ENCODE measurements around the gene DPF3. TPM values are rescaled to one million over a fixed set of nuclear protein-coding genes. Genes with fewer than 3 reads are reported as not detected.

Gene DPF3
- polyA plus RNA-seq (2011; rRNA removed), result 0.05 and 0.28 TPM in 2 replicates
- 0.05 and 0.07 TPM in 2 replicates for polyA plus RNA-seq (2012; cell fraction: cytosol; rRNA removed)
- 0.07 and 0.10 TPM in 2 replicates for polyA plus RNA-seq (2012; cell fraction: nucleus; rRNA removed)
- polyA plus RNA-seq (2017; fragmentation: RNase III; extraction: RNeasy Plus Mini Kit Qiagen cat#74134 plus additional on column Dnase treatment), result 0.09 to 0.24 TPM (median 0.10 TPM) in 3 replicates
- 0.58 TPM in 1 of 2 replicates, not detected in the other for polyA minus RNA-seq (2011; rRNA and poly(A)+ RNA removed)

DNA sequence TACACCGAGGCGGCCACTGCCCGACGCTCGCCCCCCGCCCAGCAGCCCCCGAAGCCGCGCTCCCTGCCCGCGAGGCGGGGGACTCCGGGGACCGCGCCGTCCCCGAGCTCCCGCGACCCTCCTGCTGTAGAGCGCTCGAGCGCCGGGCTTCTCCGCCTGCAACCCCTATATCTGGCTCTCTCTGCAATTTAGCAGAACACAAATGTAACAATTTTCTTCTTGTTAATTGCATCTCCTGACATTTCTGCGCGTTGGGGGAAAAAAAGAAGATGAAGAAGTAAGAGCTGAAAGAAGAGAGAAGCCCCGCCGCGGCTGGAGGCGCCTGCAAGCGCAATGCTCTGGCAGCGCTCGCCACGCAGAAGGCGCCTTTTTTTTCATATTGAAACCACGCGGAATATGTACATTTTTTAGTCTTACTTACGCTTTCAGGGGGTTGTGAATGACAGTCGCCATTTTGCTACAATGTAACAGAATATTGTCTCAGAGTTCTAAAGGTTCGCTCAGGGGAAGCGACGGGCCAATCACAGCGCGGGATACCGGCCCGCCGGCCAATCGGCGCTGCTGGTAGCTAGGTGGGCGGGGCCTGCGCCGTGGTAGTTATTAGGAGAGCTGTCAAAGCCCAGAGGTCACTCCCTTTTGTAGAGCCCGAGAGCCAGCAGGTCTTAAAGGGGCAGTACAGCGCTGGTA, at the start of gene DPF3:
TSS of gene DPF3 (minus strand) at position 466 of the 687 bp plus-strand sequence. CDS start at position 453, 13 bp downstream.
- Histone ChIP-seq H3K9me3 (no peaks in the 10 kb centered on the region), H3K4me3 (peak within 1 kb of the TSS; percentile 60), H3K4me2 (peak within 1 kb of the TSS; percentile 95), H3K27ac (peak within 1 kb of the TSS in 1 of 2 experiments; percentile 18; a peak in 2 of 6 replicates), H3K4me1 (peaks cover 18% of the 10 kb centered on the region)
- DNase-seq (ENCODE audit: low read depth in 1 of 2, low spot score in 1 of 2), result peak; percentile 90 to 97
- POLR2A ChIA-PET, result interaction anchor here (0.6 to 1.0 kb wide), 2 partner anchors 109 to 380 kb away, joined by 3 to 5 read pairs; no protein-coding TSS in a partner anchor
- peak; percentile 95 to 99 for ATAC-seq
- CTCF ChIA-PET, result interaction anchor here (0.7 to 2.7 kb wide), 7 partner anchors 11 to 379 kb away, joined by 3 to 36 read pairs (median 4); no protein-coding TSS in a partner anchor
- under 1% methylated on average over 37 of the region's 54 CpGs for WGBS (ENCODE audit: missing lambda C conversion rate)
- FAIRE-seq, result peak; percentile 54
- TF ChIP-seq, protein P1, sequence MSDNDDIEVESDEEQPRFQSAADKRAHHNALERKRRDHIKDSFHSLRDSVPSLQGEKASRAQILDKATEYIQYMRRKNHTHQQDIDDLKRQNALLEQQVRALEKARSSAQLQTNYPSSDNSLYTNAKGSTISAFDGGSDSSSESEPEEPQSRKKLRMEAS (IDR thresholded peaks at IDR 0.05), result peak; percentile 30; the same call in 1 of the 2 replicates
- TF ChIP-seq ESRRA (IDR thresholded peaks at IDR 0.05; ENCODE audit: borderline replicate concordance, low read length), result no peak
- TF ChIP-seq KDM5A (IDR thresholded peaks at IDR 0.05), result 0 out of 2 replicates have a peak, but pooled peaks have one; percentile 37
- TF ChIP-seq CBX2 (IDR thresholded peaks at IDR 0.05; ENCODE audit: borderline replicate concordance, low read depth), result no peak
- peak; percentile 66; the same call in 1 of the 2 replicates for TF ChIP-seq RFX5 (IDR thresholded peaks at IDR 0.05)
- no peak for TF ChIP-seq NFE2L2 (conservative IDR thresholded peaks at IDR 0.05; ENCODE audit: low read length)
- TF ChIP-seq, protein P2, sequence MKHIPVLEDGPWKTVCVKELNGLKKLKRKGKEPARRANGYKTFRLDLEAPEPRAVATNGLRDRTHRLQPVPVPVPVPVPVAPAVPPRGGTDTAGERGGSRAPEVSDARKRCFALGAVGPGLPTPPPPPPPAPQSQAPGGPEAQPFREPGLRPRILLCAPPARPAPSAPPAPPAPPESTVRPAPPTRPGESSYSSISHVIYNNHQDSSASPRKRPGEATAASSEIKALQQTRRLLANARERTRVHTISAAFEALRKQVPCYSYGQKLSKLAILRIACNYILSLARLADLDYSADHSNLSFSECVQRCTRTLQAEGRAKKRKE (CRISPR knock-in tag; IDR thresholded peaks at IDR 0.05; ENCODE audit: low read depth), result no peak
- no peak for TF ChIP-seq SMC3 (IDR thresholded peaks at IDR 0.05)
- 0 out of 2 replicates have a peak, but pooled peaks have one; percentile 22 for TF ChIP-seq RNF2 (IDR thresholded peaks at IDR 0.05; ENCODE audit: borderline replicate concordance, low read depth)

GRCh38 chr14:72942934-72943333, 49.0 kb upstream of the DPF3 start:
- Histone ChIP-seq H3K4me1 (no peaks in the 10 kb centered on the region), H3K9me3 (no peaks in the 10 kb centered on the region), H3K4me2 (no peak overlapping the region), H3K4me3 (no peak overlapping the region), H3K27ac (no peak overlapping the region)
- FAIRE-seq (no peak), DNase-seq (ENCODE audit: low read depth in 1 of 2, low spot score in 1 of 2) (no peak), ATAC-seq (no peak)
- 88% methylated on average over 14 of the region's 14 CpGs for WGBS (ENCODE audit: missing lambda C conversion rate)
- ChIA-PET CTCF (interaction anchor here (0.6 to 7.9 kb wide), 4 partner anchors 33 to 1838 kb away, joined by 3 to 119 read pairs (median 10); no protein-coding TSS in a partner anchor), POLR2A (no interaction called here)
- TF ChIP-seq, protein P1 (IDR thresholded peaks at IDR 0.05), result no peak
- TF ChIP-seq RAD21 (conservative IDR thresholded peaks at IDR 0.05 in 1 of 2, IDR thresholded peaks at IDR 0.05 in 1 of 2), result peak in 1 of 2 experiments; percentile 38; a peak in 2 of 5 replicates
- TF ChIP-seq SMC3 (IDR thresholded peaks at IDR 0.05), result no peak
- TF ChIP-seq, protein P3, sequence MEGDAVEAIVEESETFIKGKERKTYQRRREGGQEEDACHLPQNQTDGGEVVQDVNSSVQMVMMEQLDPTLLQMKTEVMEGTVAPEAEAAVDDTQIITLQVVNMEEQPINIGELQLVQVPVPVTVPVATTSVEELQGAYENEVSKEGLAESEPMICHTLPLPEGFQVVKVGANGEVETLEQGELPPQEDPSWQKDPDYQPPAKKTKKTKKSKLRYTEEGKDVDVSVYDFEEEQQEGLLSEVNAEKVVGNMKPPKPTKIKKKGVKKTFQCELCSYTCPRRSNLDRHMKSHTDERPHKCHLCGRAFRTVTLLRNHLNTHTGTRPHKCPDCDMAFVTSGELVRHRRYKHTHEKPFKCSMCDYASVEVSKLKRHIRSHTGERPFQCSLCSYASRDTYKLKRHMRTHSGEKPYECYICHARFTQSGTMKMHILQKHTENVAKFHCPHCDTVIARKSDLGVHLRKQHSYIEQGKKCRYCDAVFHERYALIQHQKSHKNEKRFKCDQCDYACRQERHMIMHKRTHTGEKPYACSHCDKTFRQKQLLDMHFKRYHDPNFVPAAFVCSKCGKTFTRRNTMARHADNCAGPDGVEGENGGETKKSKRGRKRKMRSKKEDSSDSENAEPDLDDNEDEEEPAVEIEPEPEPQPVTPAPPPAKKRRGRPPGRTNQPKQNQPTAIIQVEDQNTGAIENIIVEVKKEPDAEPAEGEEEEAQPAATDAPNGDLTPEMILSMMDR (IDR thresholded peaks at IDR 0.05), result no peak
- TF ChIP-seq HEYL (CRISPR knock-in tag; IDR thresholded peaks at IDR 0.05), result no peak
- TF ChIP-seq, protein P4, sequence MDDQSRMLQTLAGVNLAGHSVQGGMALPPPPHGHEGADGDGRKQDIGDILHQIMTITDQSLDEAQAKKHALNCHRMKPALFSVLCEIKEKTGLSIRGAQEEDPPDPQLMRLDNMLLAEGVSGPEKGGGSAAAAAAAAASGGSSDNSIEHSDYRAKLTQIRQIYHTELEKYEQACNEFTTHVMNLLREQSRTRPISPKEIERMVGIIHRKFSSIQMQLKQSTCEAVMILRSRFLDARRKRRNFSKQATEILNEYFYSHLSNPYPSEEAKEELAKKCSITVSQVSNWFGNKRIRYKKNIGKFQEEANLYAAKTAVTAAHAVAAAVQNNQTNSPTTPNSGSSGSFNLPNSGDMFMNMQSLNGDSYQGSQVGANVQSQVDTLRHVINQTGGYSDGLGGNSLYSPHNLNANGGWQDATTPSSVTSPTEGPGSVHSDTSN (IDR thresholded peaks at IDR 0.05), result no peak
- no peak for TF ChIP-seq HMGXB4 (CRISPR knock-in tag; IDR thresholded peaks at IDR 0.05; ENCODE audit: borderline replicate concordance)

All from A549 (cell line).